ENCODE measurements around the gene MAPK4.

- TF ChIP-seq CTCF (IDR thresholded peaks at IDR 0.05 in 2 of 3, conservative IDR thresholded peaks at IDR 0.05 in 1 of 3; ENCODE audit: control insufficient read depth in 2 of 3, extremely low read depth in 1 of 3, insufficient read depth in 1 of 3, low read depth in 3 of 3, low read length in 3 of 3) = no peak
- no peak for TF ChIP-seq RAD21 (IDR thresholded peaks at IDR 0.05; ENCODE audit: insufficient read depth, low read depth, low read length)
- no peak for TF ChIP-seq TAF1 (IDR thresholded peaks at IDR 0.05; ENCODE audit: borderline replicate concordance, low read depth, low read length)
- TF ChIP-seq BCL3 (IDR thresholded peaks at IDR 0.05; ENCODE audit: borderline replicate concordance, insufficient read depth, low read depth, low read length, poor library complexity, severe bottlenecking) = no peak
- TF ChIP-seq MLLT1 (IDR thresholded peaks at IDR 0.05) = no peak
- no peak for TF ChIP-seq RAD51 (IDR thresholded peaks at IDR 0.05)
- no peak for TF ChIP-seq MAX (IDR thresholded peaks at IDR 0.05; ENCODE audit: low read depth, low read length)
- TF ChIP-seq SUZ12 (IDR thresholded peaks at IDR 0.05; ENCODE audit: unreplicated experiment) = no peak
- TF ChIP-seq RCOR1 (conservative IDR thresholded peaks at IDR 0.05; ENCODE audit: low read depth, low read length) = no peak
- no peak for TF ChIP-seq HCFC1 (IDR thresholded peaks at IDR 0.05; ENCODE audit: low read length)
- no peak for TF ChIP-seq SPI1 (IDR thresholded peaks at IDR 0.05; ENCODE audit: borderline replicate concordance, insufficient read depth, low read depth, low read length)
- no peak for TF ChIP-seq USF2 (IDR thresholded peaks at IDR 0.05; ENCODE audit: borderline replicate concordance, low read depth, low read length)
- TF ChIP-seq POLR2A (IDR thresholded peaks at IDR 0.05; ENCODE audit: low read depth, low read length) = no peak
These were observed 177.2 kb downstream of the MAPK4 start for GRCh38 chr18:50737127-50737526.

All from GM12878 (cell line).